OCI-LY7 (cell line): Measurements from ENCODE around the gene LPIN3. TPM values are rescaled to one million over a fixed set of nuclear protein-coding genes. Genes with fewer than 3 reads are reported as not detected.

Experiments used
- BruUV-seq: library from RNA; stranded (reverse); fragments of 400-500 nt; replicated peaks from 2 replicates; lab custom pipeline; 2021; lab: Mats Ljungman, UMichigan
- CTCF ChIA-PET: fragments of 300-600 bp; sonication (Branson Sonifier 250); formaldehyde crosslinking; loops from one replicate; lab custom pipeline; 2022; ENCODE audit warnings: antibody characterized with exemption; ENCODE audit not compliant: unreplicated experiment; lab: Charles Lee
- POLR2A ChIA-PET: fragments of 300-600 bp; sonication (Branson Sonifier 250); formaldehyde crosslinking; loops from one replicate; lab custom pipeline; 2022; ENCODE audit warnings: antibody characterized with exemption; lab: Charles Lee
- DNase-seq: peaks from one replicate; pipeline ENCODE4 v3.0.0-alpha.2; 2015; ENCODE audit warnings: low spot score
- H2AFZ ChIP-seq: fragments of 200-600 bp; sonication (generic), shearing (Covaris generic); 2 replicates; pipeline ENCODE4 v1.6.1; 2014; ENCODE audit warnings: mild to moderate bottlenecking, antibody characterized with exemption, low read length, moderate library complexity
- H3K27ac ChIP-seq: fragments of 200-600 bp; sonication (generic); 2 replicates; pipeline ENCODE4 v1.5.1; 2014; ENCODE audit warnings: mixed run types, low read depth, mild to moderate bottlenecking, moderate library complexity, low read length, inconsistent platforms; ENCODE audit not compliant: poor library complexity, severe bottlenecking
- H3K36me3 ChIP-seq: fragments of 200-600 bp; sonication (generic); 2 replicates; pipeline ENCODE4 v1.6.1; 2014; ENCODE audit warnings: mild to moderate bottlenecking, antibody characterized with exemption, low read length, moderate library complexity, mixed read lengths; ENCODE audit not compliant: insufficient read depth
- H3K4me1 ChIP-seq: fragments of 200-600 bp; sonication (generic); 2 replicates; pipeline ENCODE4 v1.5.1; 2014; ENCODE audit warnings: mild to moderate bottlenecking, low read length; ENCODE audit not compliant: insufficient read depth, poor library complexity, severe bottlenecking
- H3K4me2 ChIP-seq: fragments of 200-600 bp; sonication (generic); 2 replicates; pipeline ENCODE4 v1.6.1; 2014; ENCODE audit warnings: mild to moderate bottlenecking, low read length
- H3K4me3 ChIP-seq: fragments of 200-600 bp; sonication (generic); 2 replicates; pipeline ENCODE4 v1.5.1; 2014; ENCODE audit warnings: mild to moderate bottlenecking, low read depth, low read length; ENCODE audit not compliant: poor library complexity, severe bottlenecking
- H3K79me2 ChIP-seq: fragments of 200-600 bp; sonication (generic); 2 replicates; pipeline ENCODE4 v1.6.1; 2016; ENCODE audit warnings: low read depth, mild to moderate bottlenecking, low read length, moderate library complexity, mixed read lengths; ENCODE audit not compliant: insufficient read depth
- H3K9me2 ChIP-seq: fragments of 200-600 bp; sonication (generic); 2 replicates; pipeline ENCODE4 v1.6.1; 2016; ENCODE audit warnings: mild to moderate bottlenecking, low read length, mixed read lengths; ENCODE audit not compliant: insufficient read depth
- H3K9me3 ChIP-seq: fragments of 200-600 bp; sonication (generic); 2 replicates; pipeline ENCODE4 v1.6.1; 2014; ENCODE audit warnings: mild to moderate bottlenecking, mixed run types, low read length, mixed read lengths
- H4K20me1 ChIP-seq: fragments of 200-600 bp; sonication (generic); 2 replicates; pipeline ENCODE4 v1.6.1; 2014; ENCODE audit warnings: mild to moderate bottlenecking, antibody characterized with exemption, low read length, moderate library complexity, mixed read lengths; ENCODE audit not compliant: insufficient read depth
- EZH2phosphoT487 ChIP-seq: fragments of 200-600 bp; sonication (generic); IDR thresholded peaks from 2 replicates; pipeline ENCODE4 v1.6.1; 2018; ENCODE audit warnings: low read depth, borderline replicate concordance, mild to moderate bottlenecking, mixed run types, antibody characterized with exemption, low read length, moderate library complexity, mixed read lengths
- intact Hi-C: fragments of 100-400 bp; cut with micrococcal nuclease; formaldehyde crosslinking; loops from one replicate; pipeline ENCODE4 v1.10.0; 2022; ENCODE audit not compliant: unreplicated experiment
- total RNA-seq, 2 experiments: library from RNA; depleted of rRNA in 1 of 2; stranded (reverse); fragments of >200 nt in 1 of 2; shearing (Covaris generic) in 1 of 2; gene quantifications; 2 replicates each; pipeline ENCODE4 v1.2.3, GENCODE V29; 2014 to 2022
- TF ChIP-seq, protein P1 (sequence below): fragments of 200-600 bp; sonication (generic); conservative IDR thresholded peaks from 2 replicates; pipeline ENCODE4 v1.5.1; 2014; ENCODE audit warnings: mild to moderate bottlenecking, antibody characterized with exemption, low read length, moderate library complexity, mixed read lengths

LPIN3 gene
- total RNA-seq, 2 experiments from 2014 or later, result 0.19 to 2.1 TPM

DNA sequence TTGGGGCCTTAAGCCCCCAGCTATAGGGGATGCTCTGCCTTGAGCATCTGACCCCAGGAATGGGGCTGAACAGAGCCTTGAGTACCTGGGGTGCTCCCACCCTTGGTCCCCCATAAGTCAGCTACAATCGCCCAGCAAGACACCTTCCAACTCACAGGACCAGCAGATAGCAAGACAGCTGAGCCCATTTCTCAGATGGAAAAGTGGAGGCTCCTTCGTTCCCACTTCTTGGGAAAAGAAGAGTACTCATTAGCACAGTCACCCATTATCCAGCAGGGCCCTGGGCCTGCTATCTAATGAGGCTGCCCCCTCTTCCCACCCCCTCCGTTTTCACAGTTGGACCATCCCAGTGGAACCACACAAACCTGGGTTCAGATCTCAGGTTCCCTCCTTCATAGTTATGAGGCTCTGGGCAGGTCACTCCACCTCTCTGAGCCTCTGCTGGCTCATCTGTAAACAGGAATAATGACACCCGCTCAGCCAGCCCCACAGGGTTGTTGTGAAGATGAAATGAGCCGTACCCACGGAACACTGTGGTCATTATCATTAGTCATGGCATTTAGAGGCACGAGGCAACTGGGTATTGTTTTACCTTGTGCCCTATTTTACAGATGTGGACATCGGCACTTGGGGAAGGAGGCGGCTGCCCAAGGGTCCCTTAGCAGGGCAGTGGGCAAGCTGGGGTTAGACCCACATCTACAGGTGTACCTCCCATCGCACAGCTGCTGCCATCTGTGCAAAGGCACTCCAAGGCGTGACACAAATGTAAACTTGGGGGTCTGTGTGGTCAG lies 4.5 kb downstream of the LPIN3 start:
- H4K20me1 ChIP-seq, result no peaks in the 10 kb centered on the region
- no peak overlapping the region for H2AFZ ChIP-seq
- no peaks in the 10 kb centered on the region for H3K79me2 ChIP-seq
- no peaks in the 10 kb centered on the region for H3K9me3 ChIP-seq
- no peak overlapping the region for H3K4me3 ChIP-seq
- H3K4me2 ChIP-seq, result no peak overlapping the region
- intact Hi-C loops, result no loop called here
- BruUV-seq, result no TSS peak
- DNase-seq, result no peak
- ChIA-PET POLR2A (interaction anchor here (1.3 kb wide), 1 partner anchor 41 kb away, joined by 4 read pairs; no protein-coding TSS in a partner anchor), CTCF (no interaction called here)
- no peaks in the 10 kb centered on the region for H3K36me3 ChIP-seq
- peaks cover 6% of the 10 kb centered on the region for H3K4me1 ChIP-seq
- H3K27ac ChIP-seq, result no peak overlapping the region
- TF ChIP-seq, protein P1, sequence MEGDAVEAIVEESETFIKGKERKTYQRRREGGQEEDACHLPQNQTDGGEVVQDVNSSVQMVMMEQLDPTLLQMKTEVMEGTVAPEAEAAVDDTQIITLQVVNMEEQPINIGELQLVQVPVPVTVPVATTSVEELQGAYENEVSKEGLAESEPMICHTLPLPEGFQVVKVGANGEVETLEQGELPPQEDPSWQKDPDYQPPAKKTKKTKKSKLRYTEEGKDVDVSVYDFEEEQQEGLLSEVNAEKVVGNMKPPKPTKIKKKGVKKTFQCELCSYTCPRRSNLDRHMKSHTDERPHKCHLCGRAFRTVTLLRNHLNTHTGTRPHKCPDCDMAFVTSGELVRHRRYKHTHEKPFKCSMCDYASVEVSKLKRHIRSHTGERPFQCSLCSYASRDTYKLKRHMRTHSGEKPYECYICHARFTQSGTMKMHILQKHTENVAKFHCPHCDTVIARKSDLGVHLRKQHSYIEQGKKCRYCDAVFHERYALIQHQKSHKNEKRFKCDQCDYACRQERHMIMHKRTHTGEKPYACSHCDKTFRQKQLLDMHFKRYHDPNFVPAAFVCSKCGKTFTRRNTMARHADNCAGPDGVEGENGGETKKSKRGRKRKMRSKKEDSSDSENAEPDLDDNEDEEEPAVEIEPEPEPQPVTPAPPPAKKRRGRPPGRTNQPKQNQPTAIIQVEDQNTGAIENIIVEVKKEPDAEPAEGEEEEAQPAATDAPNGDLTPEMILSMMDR, result no peak
- no peak for TF ChIP-seq EZH2phosphoT487
- H3K9me2 ChIP-seq, result no peaks in the 10 kb centered on the region

DNA sequence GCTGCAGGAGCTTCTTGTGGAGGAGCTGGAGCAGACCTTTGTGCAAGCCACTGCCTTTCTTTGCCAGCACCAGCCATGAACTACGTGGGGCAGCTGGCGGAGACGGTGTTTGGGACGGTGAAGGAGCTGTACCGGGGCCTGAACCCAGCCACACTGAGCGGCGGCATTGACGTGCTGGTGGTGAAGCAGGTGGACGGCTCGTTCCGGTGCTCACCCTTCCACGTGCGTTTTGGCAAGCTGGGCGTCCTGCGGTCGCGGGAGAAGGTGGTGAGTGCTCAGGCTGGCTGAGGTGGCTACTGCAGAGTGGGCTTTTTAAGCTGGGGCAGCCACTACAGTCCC lies 5.1 kb downstream of the LPIN3 start:
- no peaks in the 10 kb centered on the region for H4K20me1 ChIP-seq
- H3K4me2 ChIP-seq, result no peak overlapping the region
- BruUV-seq, result no TSS peak
- POLR2A ChIA-PET, result no interaction called here
- H3K27ac ChIP-seq, result no peak overlapping the region
- H3K36me3 ChIP-seq, result no peaks in the 10 kb centered on the region
- peaks cover under 1% of the 10 kb centered on the region for H3K4me1 ChIP-seq
- no peak for TF ChIP-seq EZH2phosphoT487
- H3K4me3 ChIP-seq, result no peak overlapping the region
- DNase-seq, result no peak
- H3K9me2 ChIP-seq, result no peaks in the 10 kb centered on the region
- H2AFZ ChIP-seq, result no peak overlapping the region
- CTCF ChIA-PET, result no interaction called here
- intact Hi-C loops, result no loop called here
- no peaks in the 10 kb centered on the region for H3K79me2 ChIP-seq
- no peaks in the 10 kb centered on the region for H3K9me3 ChIP-seq

DNA sequence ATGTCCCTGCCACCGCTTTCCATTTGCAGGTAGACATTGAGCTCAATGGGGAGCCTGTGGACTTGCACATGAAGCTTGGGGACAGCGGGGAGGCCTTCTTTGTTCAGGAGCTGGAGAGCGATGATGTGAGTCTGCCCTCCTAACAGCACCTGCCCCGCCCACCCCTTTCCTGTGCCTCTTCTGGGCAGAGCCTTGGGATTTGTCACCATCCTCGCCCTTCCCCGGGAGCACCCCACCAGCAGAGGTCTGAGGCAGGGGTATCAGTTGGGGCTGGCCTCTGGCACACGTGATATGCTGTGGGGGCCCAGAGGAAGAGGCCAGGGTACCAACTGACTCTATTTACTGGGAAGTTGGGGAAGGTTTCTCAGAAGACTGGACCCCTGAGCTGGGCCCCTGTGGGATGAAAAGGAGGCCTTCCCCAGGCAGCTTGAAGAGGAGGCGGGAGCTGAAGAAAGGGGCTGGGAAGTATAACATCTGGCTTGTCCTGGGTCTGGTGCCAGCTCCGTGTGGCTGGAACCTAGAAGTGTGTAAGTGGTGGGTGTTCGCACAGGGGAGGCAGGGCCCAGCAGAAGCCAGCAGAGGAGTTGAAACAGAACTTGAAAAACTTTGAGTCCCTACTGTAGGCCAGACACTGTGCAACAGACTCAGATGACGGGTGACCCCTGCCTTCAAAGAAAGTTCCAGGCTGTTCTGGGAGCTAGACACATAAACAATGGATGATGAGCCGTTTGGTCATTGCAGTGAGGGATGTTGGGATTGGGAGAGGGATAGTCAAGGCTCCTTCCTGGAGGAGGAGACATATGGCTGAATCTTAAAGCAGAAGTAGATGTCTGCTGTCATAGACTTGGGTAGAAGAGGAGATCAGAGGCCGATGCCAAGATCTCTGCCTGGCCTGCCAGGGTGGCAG lies 7.2 kb downstream of the LPIN3 start:
- TF ChIP-seq EZH2phosphoT487, result no peak
- TF ChIP-seq, protein P1, result no peak
- CTCF ChIA-PET, result no interaction called here

More for the DNA sequence above, 7.2 kb downstream of the LPIN3 start:
- Histone ChIP-seq H3K4me1 (no peaks in the 10 kb centered on the region), H3K4me3 (no peak overlapping the region), H4K20me1 (no peaks in the 10 kb centered on the region), H3K27ac (no peak overlapping the region), H3K4me2 (no peak overlapping the region), H3K79me2 (no peaks in the 10 kb centered on the region), H3K36me3 (no peaks in the 10 kb centered on the region), H3K9me2 (no peaks in the 10 kb centered on the region), H3K9me3 (no peaks in the 10 kb centered on the region), H2AFZ (no peak overlapping the region)
- POLR2A ChIA-PET, result no interaction called here
- no TSS peak for BruUV-seq
- intact Hi-C loops, result no loop called here
- no peak for DNase-seq
